SU-DHL-6 (cell line): ENCODE results near the gene CLIC1.

Experiments
- H2AFZ ChIP-seq: fragments of 200-600 bp; sonication (generic); 2 replicates; pipeline ENCODE4 v1.6.1; 2014; ENCODE audit warnings: low read depth, mild to moderate bottlenecking, moderate library complexity, mixed read lengths, antibody characterized with exemption, low read length; ENCODE audit not compliant: severe bottlenecking
- H3F3A ChIP-seq: fragments of 200-600 bp; shearing (Covaris generic); 2 replicates; pipeline ENCODE4 v1.6.0; 2016; ENCODE audit warnings: antibody characterized with exemption, mild to moderate bottlenecking; ENCODE audit not compliant: insufficient read depth
- H3K27ac ChIP-seq: fragments of 200-600 bp; sonication (generic); 2 replicates; pipeline ENCODE4 v1.5.1; 2016; ENCODE audit warnings: low read depth, mild to moderate bottlenecking, low read length, moderate library complexity, mixed read lengths
- H3K27me3 ChIP-seq: fragments of 200-600 bp; sonication (generic), shearing (Covaris generic); 2 replicates; pipeline ENCODE4 v1.6.0; 2014; ENCODE audit warnings: mild to moderate bottlenecking, low read length
- H3K36me3 ChIP-seq: fragments of 200-600 bp; sonication (generic); 2 replicates; pipeline ENCODE4 v1.6.1; 2014; ENCODE audit warnings: mild to moderate bottlenecking, low read length, mixed read lengths
- H3K4me2 ChIP-seq: fragments of 300-600, 200-600 bp; shearing (Covaris generic), sonication (generic); 2 replicates; pipeline ENCODE4 v1.6.0; 2014; ENCODE audit warnings: low read length, low read depth, mild to moderate bottlenecking; ENCODE audit not compliant: poor library complexity, severe bottlenecking
- H3K4me3 ChIP-seq: fragments of 200-600 bp; sonication (generic); 2 replicates; pipeline ENCODE4 v1.5.1; 2014; ENCODE audit warnings: antibody characterized with exemption, low read length, mild to moderate bottlenecking, mixed read lengths; ENCODE audit not compliant: insufficient read depth, poor library complexity, severe bottlenecking
- H3K79me2 ChIP-seq: fragments of 200-600 bp; sonication (generic); 2 replicates; pipeline ENCODE4 v1.6.1; 2014; ENCODE audit warnings: mild to moderate bottlenecking, low read length, moderate library complexity; ENCODE audit not compliant: insufficient read depth
- H3K9ac ChIP-seq: fragments of 200-600 bp; sonication (generic); 2 replicates; pipeline ENCODE4 v1.7.0; 2014; ENCODE audit warnings: mild to moderate bottlenecking, low read length
- H3K9me2 ChIP-seq: fragments of 200-600 bp; sonication (generic); replicated peaks from 2 replicates; pipeline ENCODE4 v1.6.1; 2014; ENCODE audit warnings: low read length; ENCODE audit not compliant: insufficient read depth
- H3K9me3 ChIP-seq: fragments of 200-600 bp; sonication (generic); 2 replicates; pipeline ENCODE4 v1.6.1; 2014; ENCODE audit warnings: low read length, mixed read lengths; ENCODE audit not compliant: insufficient read depth
- H4K20me1 ChIP-seq: fragments of 200-600 bp; sonication (generic); 2 replicates; pipeline ENCODE4 v1.6.1; 2014; ENCODE audit warnings: low read depth, mild to moderate bottlenecking, antibody characterized with exemption, low read length, moderate library complexity, mixed read lengths
- EZH2phosphoT487 ChIP-seq: fragments of 200-600 bp; sonication (generic), shearing (Covaris generic); conservative IDR thresholded peaks from 2 replicates; pipeline ENCODE4 v1.6.1; 2018; ENCODE audit warnings: mild to moderate bottlenecking, antibody characterized with exemption, low read length, moderate library complexity, mixed read lengths
- TF ChIP-seq, protein P1 (sequence below): fragments of 200-600 bp; sonication (generic); IDR thresholded peaks from one replicate; pipeline ENCODE4 v1.5.1; 2017; ENCODE audit warnings: antibody characterized with exemption, mild to moderate bottlenecking, low read length, moderate library complexity; ENCODE audit not compliant: insufficient read depth, poor library complexity, severe bottlenecking

Gene CLIC1

GRCh38 chr6:31737991-31738979, 2.0 kb upstream of the CLIC1 start:
- Histone ChIP-seq H3K36me3 (peaks cover 21% of the 10 kb centered on the region), H2AFZ (no peak overlapping the region), H3K9me2 (no peaks in the 10 kb centered on the region), H3K27me3 (no peaks in the 10 kb centered on the region), H3F3A (peaks cover 47% of the 10 kb centered on the region), H3K9me3 (no peaks in the 10 kb centered on the region), H3K4me2 (peak overlapping the region; percentile 64), H3K9ac (peak overlapping the region; percentile 90), H3K4me3 (peak overlapping the region; percentile 42), H4K20me1 (no peaks in the 10 kb centered on the region), H3K27ac (peak overlapping the region; percentile 95), H3K79me2 (peaks cover 42% of the 10 kb centered on the region)
- TF ChIP-seq, protein P1, sequence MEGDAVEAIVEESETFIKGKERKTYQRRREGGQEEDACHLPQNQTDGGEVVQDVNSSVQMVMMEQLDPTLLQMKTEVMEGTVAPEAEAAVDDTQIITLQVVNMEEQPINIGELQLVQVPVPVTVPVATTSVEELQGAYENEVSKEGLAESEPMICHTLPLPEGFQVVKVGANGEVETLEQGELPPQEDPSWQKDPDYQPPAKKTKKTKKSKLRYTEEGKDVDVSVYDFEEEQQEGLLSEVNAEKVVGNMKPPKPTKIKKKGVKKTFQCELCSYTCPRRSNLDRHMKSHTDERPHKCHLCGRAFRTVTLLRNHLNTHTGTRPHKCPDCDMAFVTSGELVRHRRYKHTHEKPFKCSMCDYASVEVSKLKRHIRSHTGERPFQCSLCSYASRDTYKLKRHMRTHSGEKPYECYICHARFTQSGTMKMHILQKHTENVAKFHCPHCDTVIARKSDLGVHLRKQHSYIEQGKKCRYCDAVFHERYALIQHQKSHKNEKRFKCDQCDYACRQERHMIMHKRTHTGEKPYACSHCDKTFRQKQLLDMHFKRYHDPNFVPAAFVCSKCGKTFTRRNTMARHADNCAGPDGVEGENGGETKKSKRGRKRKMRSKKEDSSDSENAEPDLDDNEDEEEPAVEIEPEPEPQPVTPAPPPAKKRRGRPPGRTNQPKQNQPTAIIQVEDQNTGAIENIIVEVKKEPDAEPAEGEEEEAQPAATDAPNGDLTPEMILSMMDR: peak; percentile 68
- TF ChIP-seq EZH2phosphoT487: no peak

- Histone ChIP-seq H3K36me3 (peaks cover 21% of the 10 kb centered on the region), H3F3A (peaks cover 48% of the 10 kb centered on the region), H3K9me3 (no peaks in the 10 kb centered on the region), H3K4me2 (peak overlapping the region; percentile 64), H4K20me1 (no peaks in the 10 kb centered on the region), H3K27ac (peak overlapping the region; percentile 95), H3K4me3 (peak overlapping the region; percentile 24), H3K79me2 (peaks cover 42% of the 10 kb centered on the region), H2AFZ (no peak overlapping the region), H3K9ac (peak overlapping the region; percentile 90), H3K9me2 (no peaks in the 10 kb centered on the region), H3K27me3 (no peaks in the 10 kb centered on the region)
- TF ChIP-seq, protein P1: no peak
- TF ChIP-seq EZH2phosphoT487: no peak
Observed at GRCh38 chr6:31737315-31737990, 1.1 kb upstream of the CLIC1 start.

- Histone ChIP-seq H3K9me2 (no peaks in the 10 kb centered on the region), H3K36me3 (peaks cover 20% of the 10 kb centered on the region), H3K27ac (peak overlapping the region; percentile 95), H4K20me1 (no peaks in the 10 kb centered on the region), H3K9me3 (no peaks in the 10 kb centered on the region), H3K27me3 (no peaks in the 10 kb centered on the region), H3K79me2 (peaks cover 42% of the 10 kb centered on the region), H3K9ac (peak overlapping the region; percentile 90), H3K4me3 (peak overlapping the region; percentile 80), H3K4me2 (peak overlapping the region; percentile 64), H2AFZ (peak overlapping the region; percentile 0), H3F3A (peaks cover 52% of the 10 kb centered on the region)
- TF ChIP-seq, protein P1: no peak
- no peak for TF ChIP-seq EZH2phosphoT487
Observed at GRCh38 chr6:31736768-31737314, 511 bp upstream of the CLIC1 start.
